H9 (cell line): Measurements from ENCODE around the gene FAR1. TPM values are rescaled to one million over a fixed set of nuclear protein-coding genes. Genes with fewer than 3 reads are reported as not detected.

Source experiments
- DNase-seq: peaks from one replicate; pipeline ENCODE4 v3.0.0-alpha.2; 2017
- H2AFZ ChIP-seq: one replicate; pipeline ENCODE4 v1.6.1; 2013; ENCODE audit warnings: mild to moderate bottlenecking, low read length, control low read depth, moderate library complexity
- H2AK5ac ChIP-seq: 2 replicates; pipeline ENCODE4 v1.6.1; 2013; ENCODE audit warnings: low read length, control low read depth, mixed read lengths; ENCODE audit not compliant: insufficient read length
- H2BK120ac ChIP-seq: one replicate; pipeline ENCODE4 v1.6.1; 2013; ENCODE audit warnings: low read depth, mild to moderate bottlenecking, low read length, control low read depth, inconsistent platforms; ENCODE audit not compliant: poor library complexity, severe bottlenecking
- H2BK12ac ChIP-seq: 2 replicates; pipeline ENCODE4 v1.6.1; 2013; ENCODE audit warnings: low read length, control low read depth, mixed read lengths, low read depth; ENCODE audit not compliant: insufficient read length
- H2BK15ac ChIP-seq: 2 replicates; pipeline ENCODE4 v1.6.1; 2013; ENCODE audit warnings: low read depth, low read length, control low read depth
- H2BK20ac ChIP-seq: one replicate; pipeline ENCODE4 v1.6.1; 2013; ENCODE audit warnings: low read depth, mild to moderate bottlenecking, low read length, control low read depth, inconsistent platforms; ENCODE audit not compliant: poor library complexity, severe bottlenecking
- H2BK5ac ChIP-seq: 2 replicates; pipeline ENCODE4 v1.6.1; 2013; ENCODE audit warnings: low read length, control low read depth, mixed read lengths; ENCODE audit not compliant: insufficient read length
- H3K14ac ChIP-seq: 2 replicates; pipeline ENCODE4 v1.6.1; 2013; ENCODE audit warnings: low read length, control low read depth; ENCODE audit not compliant: insufficient read depth
- H3K18ac ChIP-seq: 2 replicates; pipeline ENCODE4 v1.6.1; 2013; ENCODE audit warnings: low read depth, mild to moderate bottlenecking, mixed read lengths, low read length, control low read depth; ENCODE audit not compliant: insufficient read length
- H3K23ac ChIP-seq: 2 replicates; pipeline ENCODE4 v1.6.1; 2013; ENCODE audit warnings: low read length, control low read depth, mixed read lengths, low read depth; ENCODE audit not compliant: insufficient read length
- H3K23me2 ChIP-seq: 2 replicates; pipeline ENCODE4 v1.6.1; 2013; ENCODE audit warnings: low read depth, mild to moderate bottlenecking, mixed read lengths, low read length, control low read depth; ENCODE audit not compliant: insufficient read length, poor library complexity, severe bottlenecking
- H3K27ac ChIP-seq: 2 replicates; pipeline ENCODE4 v1.5.1; 2013; ENCODE audit warnings: low read length, control low read depth, mixed read lengths, low read depth; ENCODE audit not compliant: insufficient read length
- H3K27me3 ChIP-seq: 2 replicates; pipeline ENCODE4 v1.6.1; 2013; ENCODE audit warnings: low read length, control low read depth, inconsistent platforms; ENCODE audit not compliant: insufficient read depth
- H3K4ac ChIP-seq: 2 replicates; pipeline ENCODE4 v1.6.1; 2013; ENCODE audit warnings: low read depth, mild to moderate bottlenecking, control low read depth, inconsistent platforms, low read length, moderate library complexity
- H3K4me1 ChIP-seq: 2 replicates; pipeline ENCODE4 v1.6.1; 2013; ENCODE audit warnings: low read length, control low read depth, inconsistent platforms; ENCODE audit not compliant: insufficient read depth
- H3K4me2 ChIP-seq: 2 replicates; pipeline ENCODE4 v1.6.1; 2013; ENCODE audit warnings: low read length, control low read depth, mixed read lengths; ENCODE audit not compliant: insufficient read length, insufficient read depth
- H3K56ac ChIP-seq: 2 replicates; pipeline ENCODE4 v1.6.1; 2013; ENCODE audit warnings: low read depth, mild to moderate bottlenecking, mixed read lengths, low read length, control low read depth; ENCODE audit not compliant: insufficient read length
- H3K79me1 ChIP-seq: 2 replicates; pipeline ENCODE4 v1.6.1; 2013; ENCODE audit warnings: low read depth, mild to moderate bottlenecking, moderate library complexity, low read length, control low read depth, inconsistent platforms; ENCODE audit not compliant: insufficient read depth, poor library complexity, severe bottlenecking
- H3K79me2 ChIP-seq: 2 replicates; pipeline ENCODE4 v1.6.1; 2013; ENCODE audit warnings: low read length, control low read depth, inconsistent platforms; ENCODE audit not compliant: insufficient read depth
- H3K9ac ChIP-seq: 2 replicates; pipeline ENCODE4 v1.6.1; 2013; ENCODE audit warnings: low read length, control low read depth, mixed read lengths; ENCODE audit not compliant: insufficient read length; ENCODE audit errors: extremely low read depth
- H3K9me3 ChIP-seq: one replicate; pipeline ENCODE4 v1.6.1; 2013; ENCODE audit warnings: low read depth, low read length, inconsistent platforms; ENCODE audit not compliant: control insufficient read depth
- H3T11ph ChIP-seq: one replicate; pipeline ENCODE4 v1.6.1; 2013; ENCODE audit warnings: mild to moderate bottlenecking, low read length, control low read depth, inconsistent platforms
- H4K20me1 ChIP-seq: one replicate; pipeline ENCODE4 v1.6.1; 2013; ENCODE audit not compliant: control insufficient read depth, insufficient read length, insufficient read depth
- H4K5ac ChIP-seq: 2 replicates; pipeline ENCODE4 v1.6.1; 2013; ENCODE audit warnings: low read depth, mild to moderate bottlenecking, mixed read lengths, low read length, control low read depth; ENCODE audit not compliant: insufficient read length
- H4K8ac ChIP-seq: replicated peaks from 2 replicates; pipeline ENCODE4 v1.6.1; 2013; ENCODE audit warnings: low read length, control low read depth, mixed read lengths, low read depth; ENCODE audit not compliant: insufficient read length
- H4K91ac ChIP-seq: 2 replicates; pipeline ENCODE4 v1.6.1; 2013; ENCODE audit warnings: low read depth, mild to moderate bottlenecking, moderate library complexity, mixed read lengths, low read length, control low read depth; ENCODE audit not compliant: insufficient read length
- H3K27ac Mint-ChIP-seq, 3 experiments: 2 replicates in 2 of 3; 3 replicates in 1 of 3; pipeline ENCODE4 v1.8.0; 2020 to 2021; ENCODE audit warnings: mixed read lengths in 3 of 3, mild to moderate bottlenecking in 1 of 3, moderate library complexity in 1 of 3
- H3K27me3 Mint-ChIP-seq: 2 replicates; pipeline ENCODE4 v1.8.0; 2021; ENCODE audit warnings: low read depth, mild to moderate bottlenecking, moderate library complexity, mixed read lengths
- H3K36me3 Mint-ChIP-seq, 3 experiments: 2 replicates in 2 of 3; 3 replicates in 1 of 3; pipeline ENCODE4 v1.8.0; 2020 to 2021; ENCODE audit warnings: low read depth in 3 of 3, mixed read lengths in 3 of 3; ENCODE audit not compliant: insufficient read depth in 1 of 3
- H3K4me1 Mint-ChIP-seq, 2 experiments: 2 replicates each; pipeline ENCODE4 v1.8.0; 2020; ENCODE audit warnings: mixed read lengths in 2 of 2
- H3K4me3 Mint-ChIP-seq, 2 experiments: 2 replicates in 1 of 2; 3 replicates in 1 of 2; pipeline ENCODE4 v1.8.0; 2020 to 2021; ENCODE audit warnings: mild to moderate bottlenecking in 2 of 2, mixed read lengths in 2 of 2, moderate library complexity in 1 of 2
- H3K9me3 Mint-ChIP-seq, 2 experiments: 2 replicates in 1 of 2; 3 replicates in 1 of 2; pipeline ENCODE4 v1.8.0; 2020; ENCODE audit warnings: mild to moderate bottlenecking in 2 of 2, mixed read lengths in 2 of 2, moderate library complexity in 1 of 2
- WGBS: extraction: QIAGEN DNeasy Blood & Tissue Kit; methylation state at CpG from one replicate; pipeline ENCODE4 v1.1.7; 2013; ENCODE audit warnings: missing lambda C conversion rate, low lambda C conversion rate, mixed read lengths; ENCODE audit not compliant: insufficient read length; ENCODE audit errors: extremely low coverage; 5-methylcytosine and 5-hydroxymethylcytosine counted together
- total RNA-seq: library from RNA; stranded (reverse); gene quantifications from 2 replicates; pipeline ENCODE4 v1.2.1, GENCODE V29; 2021
- TF ChIP-seq, protein P1 (sequence below): fragments of 200-600 bp; sonication (generic); conservative IDR thresholded peaks from 3 replicates; pipeline ENCODE4 v1.8.0; 2021; ENCODE audit warnings: antibody characterized with exemption, mild to moderate bottlenecking

Gene FAR1
- total RNA-seq, 1 experiment from 2014 or later, result 72.5 TPM

DNA sequence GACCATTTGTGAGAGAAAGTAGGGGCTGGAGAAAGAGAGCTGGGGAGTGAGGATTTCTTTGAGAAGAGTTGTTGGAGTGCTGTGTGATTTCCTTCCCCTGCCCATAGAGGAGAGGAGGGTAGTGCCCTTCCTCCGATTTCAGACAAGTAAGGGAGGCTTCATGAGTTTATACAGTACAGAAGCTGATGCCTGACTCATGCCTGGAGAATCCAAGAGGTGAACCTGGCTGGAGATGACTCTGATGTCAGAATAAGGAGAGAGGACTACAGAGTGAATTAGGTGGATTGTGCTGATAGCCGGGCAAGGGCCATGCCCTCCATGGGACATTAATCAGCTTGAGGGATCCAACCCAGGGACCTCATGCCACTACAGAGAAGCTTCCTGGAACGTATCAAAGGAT, 91.6 kb downstream of the FAR1 start:
- no peak overlapping the region for H3K56ac ChIP-seq
- Mint-ChIP-seq H3K9me3 (no peaks in the 10 kb centered on the region), H3K4me1 (peaks cover 6 to 12% of the 10 kb centered on the region in 2 experiments; a peak in 3 of 4 replicates), H3K27me3 (no peaks in the 10 kb centered on the region), H3K4me3 (no peak overlapping the region), H3K27ac (no peak overlapping the region), H3K36me3 (no peaks in the 10 kb centered on the region)
- no peak overlapping the region for H3K18ac ChIP-seq
- H4K91ac ChIP-seq, result no peak overlapping the region
- H3K4me1 ChIP-seq, result peaks cover 2% of the 10 kb centered on the region; the same call in 1 of the 2 replicates
- H2AK5ac ChIP-seq, result no peak overlapping the region
- H2AFZ ChIP-seq, result no peak overlapping the region
- no peak overlapping the region for H4K8ac ChIP-seq
- H4K5ac ChIP-seq, result no peak overlapping the region
- no peak overlapping the region for H3K4me2 ChIP-seq
- TF ChIP-seq, protein P1, sequence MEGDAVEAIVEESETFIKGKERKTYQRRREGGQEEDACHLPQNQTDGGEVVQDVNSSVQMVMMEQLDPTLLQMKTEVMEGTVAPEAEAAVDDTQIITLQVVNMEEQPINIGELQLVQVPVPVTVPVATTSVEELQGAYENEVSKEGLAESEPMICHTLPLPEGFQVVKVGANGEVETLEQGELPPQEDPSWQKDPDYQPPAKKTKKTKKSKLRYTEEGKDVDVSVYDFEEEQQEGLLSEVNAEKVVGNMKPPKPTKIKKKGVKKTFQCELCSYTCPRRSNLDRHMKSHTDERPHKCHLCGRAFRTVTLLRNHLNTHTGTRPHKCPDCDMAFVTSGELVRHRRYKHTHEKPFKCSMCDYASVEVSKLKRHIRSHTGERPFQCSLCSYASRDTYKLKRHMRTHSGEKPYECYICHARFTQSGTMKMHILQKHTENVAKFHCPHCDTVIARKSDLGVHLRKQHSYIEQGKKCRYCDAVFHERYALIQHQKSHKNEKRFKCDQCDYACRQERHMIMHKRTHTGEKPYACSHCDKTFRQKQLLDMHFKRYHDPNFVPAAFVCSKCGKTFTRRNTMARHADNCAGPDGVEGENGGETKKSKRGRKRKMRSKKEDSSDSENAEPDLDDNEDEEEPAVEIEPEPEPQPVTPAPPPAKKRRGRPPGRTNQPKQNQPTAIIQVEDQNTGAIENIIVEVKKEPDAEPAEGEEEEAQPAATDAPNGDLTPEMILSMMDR, result no peak
- H2BK15ac ChIP-seq, result no peak overlapping the region
- no peak overlapping the region for H3K14ac ChIP-seq
- H2BK12ac ChIP-seq, result no peak overlapping the region
- no peak overlapping the region for H3K9ac ChIP-seq
- no peak overlapping the region for H3K27ac ChIP-seq
- H3K79me2 ChIP-seq, result no peaks in the 10 kb centered on the region
- H3T11ph ChIP-seq, result no peak overlapping the region
- H2BK20ac ChIP-seq, result no peak overlapping the region
- H2BK120ac ChIP-seq, result no peak overlapping the region
- no peak overlapping the region for H3K4ac ChIP-seq
- WGBS, result no CpG with 5 or more reads among the region's 3 CpGs
- H2BK5ac ChIP-seq, result no peak overlapping the region
- no peak overlapping the region for H3K23ac ChIP-seq
- H3K27me3 ChIP-seq, result no peaks in the 10 kb centered on the region
- peaks cover 2% of the 10 kb centered on the region for H3K23me2 ChIP-seq
- DNase-seq, result no peak
- no peaks in the 10 kb centered on the region for H3K9me3 ChIP-seq
- H4K20me1 ChIP-seq, result no peaks in the 10 kb centered on the region
- no peaks in the 10 kb centered on the region for H3K79me1 ChIP-seq
